ENCODE results near the gene UBE2D3.

- TF ChIP-seq, protein P1, sequence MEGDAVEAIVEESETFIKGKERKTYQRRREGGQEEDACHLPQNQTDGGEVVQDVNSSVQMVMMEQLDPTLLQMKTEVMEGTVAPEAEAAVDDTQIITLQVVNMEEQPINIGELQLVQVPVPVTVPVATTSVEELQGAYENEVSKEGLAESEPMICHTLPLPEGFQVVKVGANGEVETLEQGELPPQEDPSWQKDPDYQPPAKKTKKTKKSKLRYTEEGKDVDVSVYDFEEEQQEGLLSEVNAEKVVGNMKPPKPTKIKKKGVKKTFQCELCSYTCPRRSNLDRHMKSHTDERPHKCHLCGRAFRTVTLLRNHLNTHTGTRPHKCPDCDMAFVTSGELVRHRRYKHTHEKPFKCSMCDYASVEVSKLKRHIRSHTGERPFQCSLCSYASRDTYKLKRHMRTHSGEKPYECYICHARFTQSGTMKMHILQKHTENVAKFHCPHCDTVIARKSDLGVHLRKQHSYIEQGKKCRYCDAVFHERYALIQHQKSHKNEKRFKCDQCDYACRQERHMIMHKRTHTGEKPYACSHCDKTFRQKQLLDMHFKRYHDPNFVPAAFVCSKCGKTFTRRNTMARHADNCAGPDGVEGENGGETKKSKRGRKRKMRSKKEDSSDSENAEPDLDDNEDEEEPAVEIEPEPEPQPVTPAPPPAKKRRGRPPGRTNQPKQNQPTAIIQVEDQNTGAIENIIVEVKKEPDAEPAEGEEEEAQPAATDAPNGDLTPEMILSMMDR (IDR thresholded peaks at IDR 0.05) = no peak
- TF ChIP-seq ETV6 (CRISPR knock-in tag; IDR thresholded peaks at IDR 0.05) = no peak
- TF ChIP-seq, protein P2, sequence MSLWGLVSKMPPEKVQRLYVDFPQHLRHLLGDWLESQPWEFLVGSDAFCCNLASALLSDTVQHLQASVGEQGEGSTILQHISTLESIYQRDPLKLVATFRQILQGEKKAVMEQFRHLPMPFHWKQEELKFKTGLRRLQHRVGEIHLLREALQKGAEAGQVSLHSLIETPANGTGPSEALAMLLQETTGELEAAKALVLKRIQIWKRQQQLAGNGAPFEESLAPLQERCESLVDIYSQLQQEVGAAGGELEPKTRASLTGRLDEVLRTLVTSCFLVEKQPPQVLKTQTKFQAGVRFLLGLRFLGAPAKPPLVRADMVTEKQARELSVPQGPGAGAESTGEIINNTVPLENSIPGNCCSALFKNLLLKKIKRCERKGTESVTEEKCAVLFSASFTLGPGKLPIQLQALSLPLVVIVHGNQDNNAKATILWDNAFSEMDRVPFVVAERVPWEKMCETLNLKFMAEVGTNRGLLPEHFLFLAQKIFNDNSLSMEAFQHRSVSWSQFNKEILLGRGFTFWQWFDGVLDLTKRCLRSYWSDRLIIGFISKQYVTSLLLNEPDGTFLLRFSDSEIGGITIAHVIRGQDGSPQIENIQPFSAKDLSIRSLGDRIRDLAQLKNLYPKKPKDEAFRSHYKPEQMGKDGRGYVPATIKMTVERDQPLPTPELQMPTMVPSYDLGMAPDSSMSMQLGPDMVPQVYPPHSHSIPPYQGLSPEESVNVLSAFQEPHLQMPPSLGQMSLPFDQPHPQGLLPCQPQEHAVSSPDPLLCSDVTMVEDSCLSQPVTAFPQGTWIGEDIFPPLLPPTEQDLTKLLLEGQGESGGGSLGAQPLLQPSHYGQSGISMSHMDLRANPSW (CRISPR knock-in tag; conservative IDR thresholded peaks at IDR 0.05; ENCODE audit: low read depth) = no peak
- no peak for TF ChIP-seq NR2C2 (CRISPR knock-in tag; IDR thresholded peaks at IDR 0.05)
- TF ChIP-seq, protein P3, sequence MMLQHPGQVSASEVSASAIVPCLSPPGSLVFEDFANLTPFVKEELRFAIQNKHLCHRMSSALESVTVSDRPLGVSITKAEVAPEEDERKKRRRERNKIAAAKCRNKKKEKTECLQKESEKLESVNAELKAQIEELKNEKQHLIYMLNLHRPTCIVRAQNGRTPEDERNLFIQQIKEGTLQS (CRISPR knock-in tag; conservative IDR thresholded peaks at IDR 0.05) = no peak
- TF ChIP-seq ZNF281 (CRISPR knock-in tag; IDR thresholded peaks at IDR 0.05) = no peak
- TF ChIP-seq HMGXB4 (CRISPR knock-in tag; IDR thresholded peaks at IDR 0.05) = peak; percentile 22; the same call in 1 of the 2 replicates
- no peak for TF ChIP-seq FOXJ3 (CRISPR knock-in tag; IDR thresholded peaks at IDR 0.05; ENCODE audit: borderline replicate concordance)
- TF ChIP-seq, protein P4, sequence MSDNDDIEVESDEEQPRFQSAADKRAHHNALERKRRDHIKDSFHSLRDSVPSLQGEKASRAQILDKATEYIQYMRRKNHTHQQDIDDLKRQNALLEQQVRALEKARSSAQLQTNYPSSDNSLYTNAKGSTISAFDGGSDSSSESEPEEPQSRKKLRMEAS (CRISPR knock-in tag; IDR thresholded peaks at IDR 0.05) = no peak
- TF ChIP-seq CREB1 (CRISPR knock-in tag; IDR thresholded peaks at IDR 0.05) = no peak
- TF ChIP-seq USF2 (CRISPR knock-in tag; IDR thresholded peaks at IDR 0.05) = no peak
- no peak for TF ChIP-seq NR1H2 (CRISPR knock-in tag; IDR thresholded peaks at IDR 0.05)
- TF ChIP-seq ZBTB21 (CRISPR knock-in tag; IDR thresholded peaks at IDR 0.05; ENCODE audit: borderline replicate concordance) = no peak
- TF ChIP-seq ATF1 (CRISPR knock-in tag; IDR thresholded peaks at IDR 0.05) = no peak
These were observed 1.9 kb downstream of the UBE2D3 start for GRCh38 chr4:102825261-102826091.
